ENCODE measurements around the gene CFAP77. TPM values are rescaled to one million over a fixed set of nuclear protein-coding genes. Genes with fewer than 3 reads are reported as not detected.

CFAP77 gene
- total and polyA plus RNA-seq, 9 of the 15 experiments (the other 6 are each of a cell fraction or from before 2014, with no cell fraction given) = not detected

DNA sequence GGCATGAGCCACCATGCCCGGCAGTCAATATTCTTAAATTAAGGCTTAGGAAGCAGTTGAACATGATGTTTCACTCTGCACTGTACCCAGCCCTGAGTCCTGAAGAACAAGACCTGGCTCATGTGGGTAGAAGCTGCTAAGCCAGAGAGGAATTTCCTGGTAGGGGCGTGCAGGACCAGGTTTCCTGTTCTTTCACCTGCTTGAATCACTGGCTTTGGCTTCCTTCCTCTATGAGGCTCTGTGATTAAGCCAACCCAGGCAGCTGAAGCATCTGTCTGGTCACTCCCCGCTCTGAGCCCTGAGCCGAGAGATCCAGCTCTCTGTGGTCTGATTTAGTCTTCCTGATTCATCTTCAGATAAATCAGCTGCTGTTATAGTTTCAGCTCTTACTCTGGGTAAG is 29.1 kb downstream of the CFAP77 start:
- WGBS (ENCODE audit: insufficient coverage, low coverage, missing lambda C conversion rate) = 8% methylated on average over 4 of the region's 4 CpGs
- Histone ChIP-seq H3K27ac (ENCODE audit: extremely low read depth, low read depth, low read length) (no peak overlapping the region), H3K9me1 (ENCODE audit: control insufficient read depth, insufficient read depth, low read length) (peaks cover 2% of the 10 kb centered on the region), H4K20me1 (replicated peaks; ENCODE audit: control insufficient read depth, insufficient read depth, low read length) (no peaks in the 10 kb centered on the region), H3K4me1 (replicated peaks in 1 of 2; ENCODE audit: control insufficient read depth in 2 of 2, insufficient read depth in 2 of 2, low read length in 2 of 2) (no peaks in the 10 kb centered on the region), H3K36me3 (ENCODE audit: control insufficient read depth, insufficient read depth, low read length) (no peaks in the 10 kb centered on the region), H3K27me3 (ENCODE audit: control insufficient read depth in 2 of 2, insufficient read depth in 2 of 2, low read length in 2 of 2) (peaks cover 58 to 64% of the 10 kb centered on the region in 2 experiments), H3K4me2 (ENCODE audit: insufficient read depth, low read length) (no peak overlapping the region), H2AFZ (ENCODE audit: low read depth, low read length) (no peak overlapping the region), H3K9ac (ENCODE audit: insufficient read depth in 1 of 2, low read depth in 2 of 2, low read length in 2 of 2) (no peak overlapping the region), H3K4me3 (no peak overlapping the region), H3K79me2 (ENCODE audit: control insufficient read depth, insufficient read depth, low read length) (no peaks in the 10 kb centered on the region), H3K9me3 (replicated peaks; ENCODE audit: control insufficient read depth, insufficient read depth, low read depth, low read length) (no peaks in the 10 kb centered on the region)
- DNase-seq (ENCODE audit: extremely low read depth in 1 of 4, low spot score in 3 of 4) (no peak), FAIRE-seq (no peak), ATAC-seq (no peak)
- in situ Hi-C loops (cut with MboI) = no loop called here
- BruUV-seq (replicated peaks) = no TSS peak
- TF ChIP-seq CCAR2 (IDR thresholded peaks at IDR 0.05; ENCODE audit: low read depth, low read length) (no peak), PCBP2 (IDR thresholded peaks at IDR 0.05; ENCODE audit: low read depth, low read length, poor library complexity, severe bottlenecking) (no peak), NCOA6 (IDR thresholded peaks at IDR 0.05) (no peak), XRCC5 (IDR thresholded peaks at IDR 0.05; ENCODE audit: low read depth, low read length) (no peak)
- POLR2A ChIA-PET = interaction anchor here (0.6 kb wide), 1 partner anchor 91 kb away, joined by 3 read pairs; no protein-coding TSS in a partner anchor
- CTCF ChIA-PET (ENCODE audit: low intra/inter-chr PET ratio) = no interaction called here
- intact Hi-C loops (cut with micrococcal nuclease) = no loop called here

DNA sequence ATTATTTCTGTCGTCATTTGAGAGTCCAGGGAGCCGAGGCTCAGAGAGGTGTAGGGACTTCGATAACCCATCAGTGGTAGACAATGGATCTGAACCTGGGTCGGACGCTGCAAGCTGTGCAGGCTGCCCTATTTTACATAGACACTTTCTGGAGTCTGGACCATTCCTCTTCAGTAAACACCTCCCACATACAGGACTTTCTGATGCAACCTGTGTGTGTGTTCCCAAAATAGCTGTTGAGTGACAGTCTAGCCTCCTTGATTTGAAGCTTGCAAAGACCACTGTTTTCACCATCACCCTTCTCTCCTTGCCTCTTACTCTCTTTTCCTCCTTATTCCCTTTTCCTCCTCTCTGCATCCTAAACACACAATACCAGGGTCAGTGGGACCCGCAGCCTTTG is 30.7 kb downstream of the CFAP77 start:
- H3K79me2 ChIP-seq (ENCODE audit: control insufficient read depth, insufficient read depth, low read length) = no peaks in the 10 kb centered on the region
- no peaks in the 10 kb centered on the region for H3K9me3 ChIP-seq (replicated peaks; ENCODE audit: control insufficient read depth, insufficient read depth, low read depth, low read length)
- POLR2A ChIA-PET = no interaction called here
- H3K4me2 ChIP-seq (ENCODE audit: insufficient read depth, low read length) = no peak overlapping the region
- H3K9me1 ChIP-seq (ENCODE audit: control insufficient read depth, insufficient read depth, low read length) = peaks cover 2% of the 10 kb centered on the region
- intact Hi-C loops (cut with micrococcal nuclease) = no loop called here
- H3K4me3 ChIP-seq = no peak overlapping the region
- no peak overlapping the region for H3K9ac ChIP-seq (ENCODE audit: insufficient read depth in 1 of 2, low read depth in 2 of 2, low read length in 2 of 2)
- no peak for FAIRE-seq
- ATAC-seq = peak; percentile 38; the same call in 2 of the 3 replicates
- 7% methylated on average over 6 of the region's 6 CpGs for WGBS (ENCODE audit: insufficient coverage, low coverage, missing lambda C conversion rate)
- CTCF ChIA-PET (ENCODE audit: low intra/inter-chr PET ratio) = no interaction called here
- H2AFZ ChIP-seq (ENCODE audit: low read depth, low read length) = no peak overlapping the region
- BruUV-seq (replicated peaks) = no TSS peak
- no peak for DNase-seq (ENCODE audit: extremely low read depth in 1 of 4, low spot score in 3 of 4)
- peaks cover 53 to 60% of the 10 kb centered on the region in 2 experiments for H3K27me3 ChIP-seq (ENCODE audit: control insufficient read depth in 2 of 2, insufficient read depth in 2 of 2, low read length in 2 of 2)
- no peak overlapping the region for H3K27ac ChIP-seq (ENCODE audit: extremely low read depth, low read depth, low read length)
- in situ Hi-C loops (cut with MboI) = no loop called here
- H3K36me3 ChIP-seq (ENCODE audit: control insufficient read depth, insufficient read depth, low read length) = no peaks in the 10 kb centered on the region
- H3K4me1 ChIP-seq (replicated peaks in 1 of 2; ENCODE audit: control insufficient read depth in 2 of 2, insufficient read depth in 2 of 2, low read length in 2 of 2) = no peaks in the 10 kb centered on the region
- no peaks in the 10 kb centered on the region for H4K20me1 ChIP-seq (replicated peaks; ENCODE audit: control insufficient read depth, insufficient read depth, low read length)
- TF ChIP-seq CEBPG (CRISPR knock-in tag; IDR thresholded peaks at IDR 0.05) = no peak
- 0 out of 4 replicates have a peak, but pooled peaks of 1 of the 2 experiments have one; percentile 53 for TF ChIP-seq CEBPG (tag; conservative IDR thresholded peaks at IDR 0.05 in 1 of 2, IDR thresholded peaks at IDR 0.05 in 1 of 2)
- TF ChIP-seq RFX7 (CRISPR knock-in tag; IDR thresholded peaks at IDR 0.05) = no peak
- TF ChIP-seq ZNF561 (CRISPR knock-in tag; conservative IDR thresholded peaks at IDR 0.05) = no peak
- TF ChIP-seq, protein P1, sequence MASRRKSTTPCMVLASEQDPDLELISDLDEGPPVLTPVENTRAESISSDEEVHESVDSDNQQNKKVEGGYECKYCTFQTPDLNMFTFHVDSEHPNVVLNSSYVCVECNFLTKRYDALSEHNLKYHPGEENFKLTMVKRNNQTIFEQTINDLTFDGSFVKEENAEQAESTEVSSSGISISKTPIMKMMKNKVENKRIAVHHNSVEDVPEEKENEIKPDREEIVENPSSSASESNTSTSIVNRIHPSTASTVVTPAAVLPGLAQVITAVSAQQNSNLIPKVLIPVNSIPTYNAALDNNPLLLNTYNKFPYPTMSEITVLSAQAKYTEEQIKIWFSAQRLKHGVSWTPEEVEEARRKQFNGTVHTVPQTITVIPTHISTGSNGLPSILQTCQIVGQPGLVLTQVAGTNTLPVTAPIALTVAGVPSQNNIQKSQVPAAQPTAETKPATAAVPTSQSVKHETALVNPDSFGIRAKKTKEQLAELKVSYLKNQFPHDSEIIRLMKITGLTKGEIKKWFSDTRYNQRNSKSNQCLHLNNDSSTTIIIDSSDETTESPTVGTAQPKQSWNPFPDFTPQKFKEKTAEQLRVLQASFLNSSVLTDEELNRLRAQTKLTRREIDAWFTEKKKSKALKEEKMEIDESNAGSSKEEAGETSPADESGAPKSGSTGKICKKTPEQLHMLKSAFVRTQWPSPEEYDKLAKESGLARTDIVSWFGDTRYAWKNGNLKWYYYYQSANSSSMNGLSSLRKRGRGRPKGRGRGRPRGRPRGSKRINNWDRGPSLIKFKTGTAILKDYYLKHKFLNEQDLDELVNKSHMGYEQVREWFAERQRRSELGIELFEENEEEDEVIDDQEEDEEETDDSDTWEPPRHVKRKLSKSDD (conservative IDR thresholded peaks at IDR 0.05; ENCODE audit: low read length) = no peak
- TF ChIP-seq, protein P2, sequence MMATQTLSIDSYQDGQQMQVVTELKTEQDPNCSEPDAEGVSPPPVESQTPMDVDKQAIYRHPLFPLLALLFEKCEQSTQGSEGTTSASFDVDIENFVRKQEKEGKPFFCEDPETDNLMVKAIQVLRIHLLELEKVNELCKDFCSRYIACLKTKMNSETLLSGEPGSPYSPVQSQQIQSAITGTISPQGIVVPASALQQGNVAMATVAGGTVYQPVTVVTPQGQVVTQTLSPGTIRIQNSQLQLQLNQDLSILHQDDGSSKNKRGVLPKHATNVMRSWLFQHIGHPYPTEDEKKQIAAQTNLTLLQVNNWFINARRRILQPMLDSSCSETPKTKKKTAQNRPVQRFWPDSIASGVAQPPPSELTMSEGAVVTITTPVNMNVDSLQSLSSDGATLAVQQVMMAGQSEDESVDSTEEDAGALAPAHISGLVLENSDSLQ (IDR thresholded peaks at IDR 0.05) = peak; percentile 81
- TF ChIP-seq PYGO2 (tag; IDR thresholded peaks at IDR 0.05) = no peak
- TF ChIP-seq ZNF707 (CRISPR knock-in tag; conservative IDR thresholded peaks at IDR 0.05) = no peak
- no peak for TF ChIP-seq GTF2F1 (IDR thresholded peaks at IDR 0.05; ENCODE audit: low read depth, low read length)
- TF ChIP-seq NBN (IDR thresholded peaks at IDR 0.05; ENCODE audit: low read depth) = no peak

Measured in K562 (cell line).